Heart right ventricle (tissue), 16 donors: ENCODE data around the gene THSD8. TPM values are rescaled to one million over a fixed set of nuclear protein-coding genes. Genes with fewer than 3 reads are reported as not detected.

Experiments
- ATAC-seq, 8 donors: fragments of 200-7000 bp; cut with Tn5 transposase; one replicate each; pipeline ENCODE4 v1.9.1; 2020; ENCODE audit warnings: mild to moderate bottlenecking in 8 of 8, moderate library complexity in 8 of 8, moderate number of reproducible peaks in 1 of 8
- DNase-seq, 2 donors: peaks; one replicate each; pipeline ENCODE4 v3.0.0-alpha.2; 2020
- H3K27ac ChIP-seq, 10 donors: fragments of 200-600 bp; sonication (generic) in 2 of 10; one replicate each; pipeline versions ENCODE4 v1.5.0 to v1.8.0; 2020 to 2022; ENCODE audit warnings: mild to moderate bottlenecking in 3 of 10
- H3K27me3 ChIP-seq, 7 donors: fragments of 200-600 bp; one replicate each; pipeline ENCODE4 v1.8.0; 2021 to 2022; ENCODE audit warnings: mild to moderate bottlenecking in 2 of 7
- H3K36me3 ChIP-seq, 9 donors: fragments of 200-600 bp; sonication (generic) in 1 of 9; one replicate each; pipeline versions ENCODE4 v1.5.0 to v1.8.0; 2020 to 2022; ENCODE audit warnings: mild to moderate bottlenecking in 2 of 9
- H3K4me1 ChIP-seq, 9 donors: fragments of 200-600 bp; sonication (generic) in 1 of 9; one replicate each; pipeline versions ENCODE4 v1.5.0 to v1.8.0; 2020 to 2022; ENCODE audit warnings: mild to moderate bottlenecking in 4 of 9
- H3K4me3 ChIP-seq, 10 donors: fragments of 200-600 bp; sonication (generic) in 2 of 10; one replicate each; pipeline versions ENCODE4 v1.5.0 to v1.8.0; 2020 to 2022; ENCODE audit warnings: mild to moderate bottlenecking in 7 of 10, moderate library complexity in 2 of 10
- H3K9me3 ChIP-seq, 11 donors: fragments of 200-600 bp in 10 of 11; sonication (generic) in 2 of 11; one replicate each; pipeline versions ENCODE4 v1.5.0 to v1.8.0; 2013 to 2022; ENCODE audit warnings: mild to moderate bottlenecking in 2 of 11, control low read depth in 1 of 11, moderate library complexity in 1 of 11
- WGBS, 2 donors: extraction: QIAGEN DNeasy Blood & Tissue Kit; methylation state at CpG; one replicate each; pipeline ENCODE4 v1.1.7; 2013; ENCODE audit warnings: inconsistent platforms in 1 of 2; 5-methylcytosine and 5-hydroxymethylcytosine counted together
- intact Hi-C, 10 donors: fragments of 100-400 bp; cut with DNase I; formaldehyde crosslinking; loops; one replicate each; pipeline versions ENCODE4 v1.11.1 to v1.14.2; 2022
- polyA plus RNA-seq, 2 donors: library from polyadenylated mRNA; stranded (reverse); fragments of 200-250 nt; gene quantifications; one replicate each; pipeline ENCODE4 v1.2.3, GENCODE V29; 2013
- total RNA-seq, 10 donors: library from RNA; stranded (reverse); fragmentation: NEBNext Ultra II Directional in 3 of 10; extraction: Animal tissue kit (Norgen Biotek cat#: 25700) in 3 of 10; gene quantifications; one replicate each; pipeline versions ENCODE4 v1.2.1 to v1.2.4, GENCODE V29; 2021 to 2023
- TF ChIP-seq, protein P1 (sequence below), 9 donors: fragments of 200-600 bp; sonication (generic) in 2 of 9; IDR thresholded peaks; one replicate each; pipeline versions ENCODE4 v1.5.0 to v1.8.0; 2021 to 2022; ENCODE audit warnings: antibody characterized with exemption in 9 of 9, mild to moderate bottlenecking in 5 of 9, moderate library complexity in 1 of 9
- donor health status: Arrhythmogenic right ventricular cardiomyopathy.
- donor health status: ischemic (EF 13 %, LVEDD 7.1; RV severe dilation, severe dysfunction).
- donor health status: healthy with polysubstance abuse.
- donor health status: DM: no; HTN: yes; CAD: no.
- donor health status: DM: no; HTN: no; CAD: no.
- donor health status: ischemic (EF 25% LVEDD 6.9; RV normal size, moderate dysfunction).
- donor health status: ischemic (EF 25% LVEDD 5.7; RV mildly dilated, moderate dysfunction).
- donor health status: healthy.
- donor health status: DM: yes; HTN: yes; CAD: no.
- donor health status: Ischemic cardiomyopathy.
- donor health status: ischemic (EF 35%, LVEDD 5.7; RV mildly dilated, moderate dysfunction).
- donor health status: nonischemic (EF 11% LVEDD 7.7; RV severe dilation, severe dysfunction).
- donor health status: DM: yes; HTN: yes; CAD: no.
- donor health status: PGD.
- donor health status: ischemic (EF 29% LVEDD 5.4; RV normal size, mild dysfunction).
- donor health status: nonischemic (EF 23%, LVEDD 6.1; RV moderate dilation, normal function).

Gene THSD8
- total and polyA plus RNA-seq, 12 donors: 0.72 to 4.8 (median 2.5) TPM

DNA sequence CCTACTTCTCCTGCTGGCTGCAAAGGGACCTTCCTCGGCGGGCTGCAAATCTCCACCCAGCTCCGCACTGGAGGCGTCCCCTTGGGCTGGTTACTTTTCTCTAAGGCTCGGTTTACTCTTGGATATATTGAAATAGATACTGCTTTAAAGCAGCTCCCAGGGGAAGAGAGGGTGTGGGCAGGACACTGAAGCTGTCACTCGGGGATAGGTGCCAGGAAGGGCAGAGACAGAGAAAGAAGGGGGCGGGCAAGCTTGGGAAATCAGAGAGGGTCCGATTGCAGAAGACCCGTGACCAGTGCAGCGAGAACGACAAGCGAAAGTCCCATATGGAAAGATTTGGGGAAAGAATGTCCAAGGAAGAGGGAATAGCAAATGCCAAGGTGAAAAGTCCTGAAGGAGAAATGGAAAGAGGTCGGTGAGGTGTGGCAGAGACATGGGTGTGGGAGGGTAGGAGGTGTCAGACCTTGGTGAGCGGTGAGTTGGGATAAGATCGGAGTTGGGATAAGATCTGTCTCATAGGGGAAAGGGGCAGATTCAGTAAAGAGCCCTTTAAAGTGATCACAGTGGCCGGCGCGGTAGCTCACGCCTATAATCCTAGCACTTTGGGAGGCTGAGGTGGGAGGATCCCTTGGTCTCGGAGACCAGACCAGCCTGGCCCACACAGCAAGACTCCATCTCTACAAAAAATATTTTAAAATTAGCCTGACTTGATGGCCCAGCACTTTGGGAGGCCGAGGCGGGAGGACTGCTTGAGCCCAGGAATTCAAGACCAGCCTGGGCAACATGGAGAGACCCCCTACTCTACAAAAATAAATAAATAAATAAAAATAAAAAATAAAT lies 618 bp downstream of the THSD8 start:
- intact Hi-C loops: loop anchor here in 3 of 10 donors (5.0 to 10.0 kb wide), 2 partner anchors 35 to 98 kb away; no protein-coding TSS in a partner anchor
- 42% methylated on average over 22 of the region's 22 CpGs for WGBS, 2 donors

DNA sequence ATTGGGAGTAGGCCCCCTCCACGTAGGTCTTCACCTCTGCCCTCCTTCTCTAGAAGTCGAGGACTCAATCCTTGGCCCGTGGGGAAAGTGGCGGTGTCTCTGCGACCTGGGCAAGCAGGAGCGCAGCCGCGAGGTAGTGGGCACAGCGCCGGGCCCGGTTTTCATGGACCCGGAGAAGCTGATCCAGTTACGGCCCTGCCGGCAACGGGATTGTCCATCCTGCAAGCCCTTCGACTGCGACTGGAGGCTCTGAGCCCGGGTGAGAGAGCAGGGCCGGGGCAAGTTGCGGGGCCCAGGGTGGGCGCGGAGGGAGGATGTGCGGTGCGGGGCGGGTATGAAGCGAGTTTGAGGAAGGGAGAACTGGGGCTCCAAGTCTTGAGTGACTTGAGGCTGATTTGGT lies 2.2 kb downstream of the THSD8 start:
- Histone ChIP-seq H3K27ac (no peak overlapping the region), H3K4me1 (peaks cover 6 to 42% (median 32%) of the 10 kb centered on the region in 9 donors), H3K4me3 (no peak overlapping the region), H3K9me3 (no peaks in the 10 kb centered on the region), H3K27me3 (peaks cover 0 to 12% (median 0%) of the 10 kb centered on the region in 7 donors), H3K36me3 (peaks cover 0 to 28% (median 11%) of the 10 kb centered on the region in 9 donors)
- 93 to 94% methylated on average over 26 of the region's 26 CpGs for WGBS, 2 donors
- intact Hi-C loops: loop anchor here in 3 of 10 donors (5.0 to 10.0 kb wide), 2 partner anchors 37 to 99 kb away; no protein-coding TSS in a partner anchor
- ATAC-seq: no peak
- DNase-seq: no peak
- TF ChIP-seq, protein P1, sequence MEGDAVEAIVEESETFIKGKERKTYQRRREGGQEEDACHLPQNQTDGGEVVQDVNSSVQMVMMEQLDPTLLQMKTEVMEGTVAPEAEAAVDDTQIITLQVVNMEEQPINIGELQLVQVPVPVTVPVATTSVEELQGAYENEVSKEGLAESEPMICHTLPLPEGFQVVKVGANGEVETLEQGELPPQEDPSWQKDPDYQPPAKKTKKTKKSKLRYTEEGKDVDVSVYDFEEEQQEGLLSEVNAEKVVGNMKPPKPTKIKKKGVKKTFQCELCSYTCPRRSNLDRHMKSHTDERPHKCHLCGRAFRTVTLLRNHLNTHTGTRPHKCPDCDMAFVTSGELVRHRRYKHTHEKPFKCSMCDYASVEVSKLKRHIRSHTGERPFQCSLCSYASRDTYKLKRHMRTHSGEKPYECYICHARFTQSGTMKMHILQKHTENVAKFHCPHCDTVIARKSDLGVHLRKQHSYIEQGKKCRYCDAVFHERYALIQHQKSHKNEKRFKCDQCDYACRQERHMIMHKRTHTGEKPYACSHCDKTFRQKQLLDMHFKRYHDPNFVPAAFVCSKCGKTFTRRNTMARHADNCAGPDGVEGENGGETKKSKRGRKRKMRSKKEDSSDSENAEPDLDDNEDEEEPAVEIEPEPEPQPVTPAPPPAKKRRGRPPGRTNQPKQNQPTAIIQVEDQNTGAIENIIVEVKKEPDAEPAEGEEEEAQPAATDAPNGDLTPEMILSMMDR (IDR thresholded peaks at IDR 0.05): no peak

More for the DNA sequence above, 618 bp downstream of the THSD8 start:
- Histone ChIP-seq H3K4me3 (peak overlapping the region; percentile 69 to 97 (median 92)), H3K27ac (peak overlapping the region in 8 of 10 donors; percentile 87 to 95 (median 92)), H3K27me3 (peaks cover 0 to 12% (median 0%) of the 10 kb centered on the region in 7 donors), H3K9me3 (no peaks in the 10 kb centered on the region), H3K36me3 (peaks cover 0 to 32% (median 15%) of the 10 kb centered on the region in 9 donors), H3K4me1 (peaks cover 6 to 42% (median 32%) of the 10 kb centered on the region in 9 donors)
- ATAC-seq (peak in 3 of 8 donors; percentile 1 to 2 (median 1)), DNase-seq (no peak)
- TF ChIP-seq, protein P1 (IDR thresholded peaks at IDR 0.05): no peak

DNA sequence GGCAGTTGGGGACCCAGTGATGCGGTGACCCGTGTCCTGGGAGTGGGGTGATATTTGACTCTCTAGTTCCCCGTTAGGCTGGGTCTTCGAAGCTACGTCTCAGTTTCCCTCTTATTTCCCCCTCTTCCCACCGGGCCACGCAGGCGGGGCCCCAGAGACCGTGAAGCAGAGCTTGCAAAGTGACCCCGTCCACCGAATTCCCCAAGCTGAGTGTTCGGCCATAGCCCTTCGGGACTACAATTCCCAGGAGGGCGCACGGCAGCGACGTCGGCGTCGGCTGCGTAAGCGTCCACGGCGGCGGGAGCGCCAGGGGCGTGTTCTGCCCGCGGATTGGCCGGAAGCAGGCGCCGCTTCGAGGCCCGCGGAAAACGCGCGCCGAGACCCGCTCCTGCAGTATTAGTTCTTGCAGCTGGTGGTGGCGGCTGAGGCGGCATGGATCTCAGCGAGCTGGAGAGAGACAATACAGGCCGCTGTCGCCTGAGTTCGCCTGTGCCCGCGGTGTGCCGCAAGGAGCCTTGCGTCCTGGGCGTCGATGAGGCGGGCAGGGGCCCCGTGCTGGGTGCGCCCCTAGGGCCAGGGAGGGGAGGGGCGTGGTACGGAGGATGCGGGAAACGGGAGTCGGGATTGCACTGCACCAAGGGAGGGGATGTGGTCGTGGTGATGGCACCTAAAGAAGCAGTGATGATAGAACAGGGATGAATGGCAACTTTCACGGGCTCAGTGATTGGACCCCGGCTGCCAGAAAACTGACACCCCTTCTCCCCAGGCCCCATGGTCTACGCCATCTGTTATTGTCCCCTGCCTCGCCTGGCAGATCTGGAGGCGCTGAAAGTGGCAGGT lies 4.6 kb downstream of the THSD8 start, which contains the start of gene RNASEH2A:
TSS of gene RNASEH2A (plus strand) at position 343 of the 840 bp plus-strand sequence. CDS start at position 433, 90 bp downstream.
- peak within 1 kb of the TSS in 9 of 10 donors; percentile 41 to 81 (median 66) for H3K27ac ChIP-seq
- H3K4me1 ChIP-seq: peaks cover 6 to 26% (median 17%) of the 10 kb centered on the region in 9 donors
- DNase-seq (peak; percentile 89 to 92), ATAC-seq (peak; percentile 80 to 94 (median 92))
- TF ChIP-seq, protein P1 (IDR thresholded peaks at IDR 0.05): peak in 2 of 9 donors; percentile 10 to 21
- WGBS, 2 donors: 4% methylated on average over 61 to 66 of the region's 66 CpGs
- peak within 1 kb of the TSS; percentile 27 to 80 (median 62) for H3K4me3 ChIP-seq
- H3K9me3 ChIP-seq: no peaks in the 10 kb centered on the region
- peaks cover 0 to 12% (median 0%) of the 10 kb centered on the region in 7 donors for H3K27me3 ChIP-seq
- peaks cover 0 to 33% (median 0%) of the 10 kb centered on the region in 9 donors for H3K36me3 ChIP-seq
- intact Hi-C loops: loop anchor here in 2 of 10 donors (5.0 to 10.0 kb wide), 2 partner anchors 36 to 102 kb away; no protein-coding TSS in a partner anchor
